CD14-positive monocyte (primary cell): ENCODE measurements around the gene P3H2. TPM values are rescaled to one million over a fixed set of nuclear protein-coding genes. Genes with fewer than 3 reads are reported as not detected.

ENCODE experiments used
- DNase-seq, 3 donors: peaks; one replicate each; pipeline ENCODE4 v3.0.0-alpha.2; 2011 to 2022
- H2AFZ ChIP-seq: 2 replicates; pipeline ENCODE4 v1.6.0; 2012; ENCODE audit warnings: mild to moderate bottlenecking, low read depth, low read length, inconsistent platforms; ENCODE audit not compliant: insufficient read depth, poor library complexity, severe bottlenecking
- H3K27ac ChIP-seq, 2 donors: 1 replicate in 1 of 2; 2 replicates in 1 of 2; pipeline ENCODE4 v1.5.1; 2012 to 2013; ENCODE audit warnings: low read length in 2 of 2, control low read depth in 1 of 2, inconsistent platforms in 1 of 2, low read depth in 1 of 2, mild to moderate bottlenecking in 1 of 2
- H3K27me3 ChIP-seq, 2 donors: one replicate each; pipeline versions ENCODE4 v1.6.0 to v1.6.1; 2011 to 2013; ENCODE audit warnings: low read length in 2 of 2; ENCODE audit not compliant: control insufficient read depth in 2 of 2, insufficient read depth in 2 of 2
- H3K36me3 ChIP-seq, 2 donors: replicated peaks in 1 of 2; 1 replicate in 1 of 2; 2 replicates in 1 of 2; pipeline versions ENCODE4 v1.5.1 to v1.6.1; 2012 to 2013; ENCODE audit warnings: low read length in 2 of 2, control low read depth in 1 of 2, inconsistent platforms in 1 of 2, mild to moderate bottlenecking in 1 of 2; ENCODE audit not compliant: insufficient read depth in 2 of 2, control insufficient read depth in 1 of 2
- H3K4me1 ChIP-seq, 2 donors: 1 replicate in 1 of 2; 2 replicates in 1 of 2; pipeline versions ENCODE4 v1.5.1 to v1.6.1; 2012 to 2013; ENCODE audit warnings: low read length in 2 of 2, control low read depth in 1 of 2, inconsistent platforms in 1 of 2, mild to moderate bottlenecking in 1 of 2, moderate library complexity in 1 of 2; ENCODE audit not compliant: insufficient read depth in 2 of 2, control insufficient read depth in 1 of 2
- H3K4me2 ChIP-seq: replicated peaks from 2 replicates; pipeline ENCODE3; 2012; ENCODE audit warnings: low read length, moderate library complexity, mild to moderate bottlenecking; ENCODE audit not compliant: poor library complexity, severe bottlenecking; ENCODE audit errors: extremely low read depth
- H3K4me3 ChIP-seq, 3 experiments: fragments of 200-600 bp in 1 of 3; sonication (generic) in 1 of 3; replicated peaks in 1 of 3; 1 replicate in 2 of 3; 2 replicates in 1 of 3; pipeline ENCODE4 v1.5.1; 2011 to 2013; ENCODE audit warnings: low read length in 3 of 3, mild to moderate bottlenecking in 3 of 3, control low read depth in 2 of 3, low read depth in 2 of 3, inconsistent platforms in 1 of 3, moderate library complexity in 1 of 3
- H3K79me2 ChIP-seq: 2 replicates; pipeline ENCODE4 v1.6.0; 2012; ENCODE audit warnings: mild to moderate bottlenecking, control low read depth, inconsistent platforms, low read length, moderate library complexity; ENCODE audit not compliant: insufficient read depth
- H3K9ac ChIP-seq: 2 replicates; pipeline ENCODE4 v1.6.0; 2017; ENCODE audit warnings: low read length, mild to moderate bottlenecking; ENCODE audit not compliant: insufficient read depth, poor library complexity, severe bottlenecking
- H3K9me3 ChIP-seq, 2 donors: replicated peaks in 1 of 2; 1 replicate in 1 of 2; 2 replicates in 1 of 2; pipeline versions ENCODE4 v1.5.1 to v1.6.1; 2012 to 2013; ENCODE audit warnings: low read length in 2 of 2, control low read depth in 1 of 2; ENCODE audit not compliant: control insufficient read depth in 1 of 2, insufficient read depth in 1 of 2
- H4K20me1 ChIP-seq: 2 replicates; pipeline ENCODE4 v1.6.0; 2012; ENCODE audit warnings: mild to moderate bottlenecking, low read length, control low read depth, moderate library complexity; ENCODE audit not compliant: insufficient read depth
- H3K27ac Mint-ChIP-seq, 7 donors: one replicate each; pipeline ENCODE4 v1.8.0; 2020; ENCODE audit warnings: mild to moderate bottlenecking in 7 of 7, mixed read lengths in 7 of 7, moderate library complexity in 6 of 7, inconsistent platforms in 2 of 7
- H3K27me3 Mint-ChIP-seq, 3 donors: one replicate each; pipeline ENCODE4 v1.8.0; 2021 to 2022; ENCODE audit warnings: low read depth in 3 of 3, mild to moderate bottlenecking in 3 of 3, mixed read lengths in 3 of 3, moderate library complexity in 3 of 3, inconsistent platforms in 1 of 3
- H3K36me3 Mint-ChIP-seq, 2 donors: one replicate each; pipeline ENCODE4 v1.8.0; 2020; ENCODE audit warnings: mixed read lengths in 2 of 2, inconsistent platforms in 1 of 2, mild to moderate bottlenecking in 1 of 2
- H3K4me1 Mint-ChIP-seq: one replicate; pipeline ENCODE4 v1.8.0; 2020; ENCODE audit warnings: mild to moderate bottlenecking, mixed read lengths
- H3K4me3 Mint-ChIP-seq, 2 donors: one replicate each; pipeline ENCODE4 v1.8.0; 2020; ENCODE audit warnings: mild to moderate bottlenecking in 2 of 2, mixed read lengths in 2 of 2, moderate library complexity in 1 of 2
- H3K9me3 Mint-ChIP-seq, 7 donors: one replicate each; pipeline ENCODE4 v1.8.0; 2020 to 2022; ENCODE audit warnings: mixed read lengths in 7 of 7, mild to moderate bottlenecking in 6 of 7, moderate library complexity in 6 of 7, inconsistent platforms in 2 of 7
- CTCF ChIP-seq: fragments of 200-600 bp; IDR thresholded peaks from one replicate; pipeline ENCODE4 v1.8.0; 2022; ENCODE audit warnings: antibody characterized with exemption, mild to moderate bottlenecking
- WGBS: methylation state at CpG from one replicate; pipeline ENCODE4 v1.1.5; 2013; ENCODE audit warnings: missing lambda C conversion rate; ENCODE audit not compliant: insufficient coverage; 5-methylcytosine and 5-hydroxymethylcytosine counted together
- intact Hi-C, 2 donors: fragments of 100-400 bp; cut with micrococcal nuclease; formaldehyde crosslinking; loops; one replicate each; pipeline versions ENCODE4 v1.15.0 to v1.15.1; 2023
- polyA plus RNA-seq, 3 donors: library from polyadenylated mRNA; depleted of rRNA in 1 of 3; unstranded in 2 of 3; stranded (reverse) in 1 of 3; fragments of 300-500 nt in 2 of 3; fragments of >200 nt in 1 of 3; fragmentation: Illumina TruSeq in 2 of 3; gene quantifications; 1 replicate in 2 of 3; 2 replicates in 1 of 3; pipeline ENCODE4 v1.2.3, GENCODE V29; 2012 to 2021

The P3H2 gene
- polyA plus RNA-seq, 3 donors = 0.25 to 0.31 (median 0.27) TPM

DNA sequence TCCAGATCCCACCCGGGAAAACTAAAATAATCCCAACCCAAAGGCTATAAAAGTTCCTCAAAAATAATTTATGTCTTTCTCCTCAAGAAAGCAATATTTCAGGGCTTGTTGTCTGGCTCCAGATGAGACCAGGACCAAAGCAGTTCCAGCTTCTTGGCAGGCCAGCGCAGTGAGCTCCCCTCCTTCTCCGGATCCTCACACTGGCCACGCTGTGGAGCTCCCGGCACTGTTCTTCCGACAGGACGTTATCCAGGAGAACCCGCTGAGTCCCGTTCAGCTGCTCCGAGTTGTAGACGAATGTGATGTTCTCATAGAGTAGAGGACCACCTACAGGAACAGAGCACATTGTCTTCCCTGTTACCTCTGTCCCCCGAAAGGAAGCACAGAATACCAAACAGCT is 146.3 kb downstream of the P3H2 start:
- Histone ChIP-seq H3K4me2 (no peak overlapping the region), H3K4me1 (no peaks in the 10 kb centered on the region), H4K20me1 (no peaks in the 10 kb centered on the region), H3K36me3 (no peaks in the 10 kb centered on the region), H3K27me3 (no peaks in the 10 kb centered on the region), H3K4me3 (no peak overlapping the region), H3K9me3 (no peaks in the 10 kb centered on the region), H3K9ac (no peak overlapping the region), H3K27ac (no peak overlapping the region), H2AFZ (no peak overlapping the region), H3K79me2 (no peaks in the 10 kb centered on the region)
- Mint-ChIP-seq H3K4me3 (no peak overlapping the region), H3K27ac (no peak overlapping the region), H3K9me3 (no peaks in the 10 kb centered on the region), H3K4me1 (no peaks in the 10 kb centered on the region), H3K36me3 (no peaks in the 10 kb centered on the region), H3K27me3 (peaks cover 0 to 6% (median 0%) of the 10 kb centered on the region in 3 donors)
- intact Hi-C loops = no loop called here
- 93% methylated on average over 10 of the region's 12 CpGs for WGBS
- no peak for DNase-seq
- TF ChIP-seq CTCF = no peak

- H3K27me3 ChIP-seq = no peaks in the 10 kb centered on the region
- H3K4me3 ChIP-seq = no peak overlapping the region
- intact Hi-C loops = loop anchor here (5.0 to 10.0 kb wide), 3 partner anchors 227 to 357 kb away; partner anchors contain the start of gene CLDN1 (in 2 of the 2)
- no peak overlapping the region for H3K9ac ChIP-seq
- H3K36me3 ChIP-seq = no peaks in the 10 kb centered on the region
- Mint-ChIP-seq H3K4me3 (no peak overlapping the region), H3K27ac (no peak overlapping the region), H3K36me3 (no peaks in the 10 kb centered on the region), H3K27me3 (peaks cover 0 to 3% (median 2%) of the 10 kb centered on the region in 3 donors), H3K9me3 (no peaks in the 10 kb centered on the region), H3K4me1 (no peaks in the 10 kb centered on the region)
- TF ChIP-seq CTCF = peak; percentile 84
- no peak overlapping the region for H2AFZ ChIP-seq
- no peaks in the 10 kb centered on the region for H4K20me1 ChIP-seq
- H3K4me2 ChIP-seq = no peak overlapping the region
- 0% methylated on average over 1 of the region's 5 CpGs for WGBS
- no peak overlapping the region for H3K27ac ChIP-seq
- H3K4me1 ChIP-seq = no peaks in the 10 kb centered on the region
- peak; percentile 4 to 26 (median 23) for DNase-seq
- H3K9me3 ChIP-seq = no peaks in the 10 kb centered on the region
- no peaks in the 10 kb centered on the region for H3K79me2 ChIP-seq
Observed at GRCh38 chr3:189967254-189967865, 153.3 kb downstream of the P3H2 start.
